ENCODE measurements around the gene ZNF197. TPM values are rescaled to one million over a fixed set of nuclear protein-coding genes. Genes with fewer than 3 reads are reported as not detected.

The ZNF197 gene
- total RNA-seq, 1 experiment from 2014 or later = 17.5 TPM

DNA sequence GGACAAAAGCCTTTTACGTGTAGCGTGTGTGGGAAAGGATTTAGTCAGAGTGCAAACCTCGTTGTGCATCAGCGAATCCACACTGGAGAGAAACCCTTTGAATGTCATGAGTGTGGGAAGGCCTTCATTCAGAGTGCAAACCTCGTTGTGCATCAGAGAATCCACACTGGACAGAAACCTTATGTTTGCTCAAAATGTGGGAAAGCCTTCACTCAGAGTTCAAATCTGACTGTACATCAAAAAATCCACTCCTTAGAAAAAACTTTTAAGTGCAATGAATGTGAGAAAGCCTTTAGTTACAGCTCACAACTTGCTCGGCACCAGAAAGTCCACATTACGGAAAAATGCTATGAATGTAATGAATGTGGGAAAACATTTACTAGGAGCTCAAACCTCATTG lies 34.2 kb downstream of the ZNF197 start:
- H3K27ac ChIP-seq (ENCODE audit: insufficient read length, low read depth, low read length) = no peak overlapping the region
- Mint-ChIP-seq H3K27ac (no peak overlapping the region), H3K4me3 (no peak overlapping the region), H3K36me3 (ENCODE audit: insufficient read depth in 1 of 3, low read depth in 3 of 3) (peaks cover 62 to 73% (median 66%) of the 10 kb centered on the region in 3 experiments), H3K27me3 (ENCODE audit: low read depth) (no peaks in the 10 kb centered on the region), H3K4me1 (no peaks in the 10 kb centered on the region), H3K9me3 (peaks cover 0 to 10% of the 10 kb centered on the region in 2 experiments; a peak in 4 of 5 replicates)
- no peak overlapping the region for H3K56ac ChIP-seq (ENCODE audit: insufficient read length, low read depth, low read length)
- H3K4ac ChIP-seq (ENCODE audit: low read depth, low read length) = no peak overlapping the region
- no peak overlapping the region for H4K8ac ChIP-seq (replicated peaks; ENCODE audit: insufficient read length, low read depth, low read length)
- no peak for DNase-seq
- H2AFZ ChIP-seq (ENCODE audit: low read length) = no peak overlapping the region
- H4K91ac ChIP-seq (ENCODE audit: insufficient read length, low read depth, low read length) = no peak overlapping the region
- H3K4me1 ChIP-seq (ENCODE audit: insufficient read depth, low read length) = no peaks in the 10 kb centered on the region
- no peak overlapping the region for H3K18ac ChIP-seq (ENCODE audit: insufficient read length, low read depth, low read length)
- no peak overlapping the region for H4K5ac ChIP-seq (ENCODE audit: insufficient read length, low read depth, low read length)
- no peaks in the 10 kb centered on the region for H3K23me2 ChIP-seq (ENCODE audit: insufficient read length, low read depth, low read length, poor library complexity, severe bottlenecking)
- H2BK12ac ChIP-seq (ENCODE audit: insufficient read length, low read depth, low read length) = no peak overlapping the region
- no peak overlapping the region for H2BK20ac ChIP-seq (ENCODE audit: low read depth, low read length, poor library complexity, severe bottlenecking)
- no peaks in the 10 kb centered on the region for H4K20me1 ChIP-seq (ENCODE audit: control insufficient read depth, insufficient read depth, insufficient read length)
- no peaks in the 10 kb centered on the region for H3K9me3 ChIP-seq (ENCODE audit: control insufficient read depth, low read depth, low read length)
- H3T11ph ChIP-seq (ENCODE audit: low read length) = no peak overlapping the region
- H3K14ac ChIP-seq (ENCODE audit: insufficient read depth, low read length) = no peak overlapping the region
- H2AK5ac ChIP-seq (ENCODE audit: insufficient read length, low read length) = no peak overlapping the region
- no peak overlapping the region for H3K23ac ChIP-seq (ENCODE audit: insufficient read length, low read depth, low read length)
- no peaks in the 10 kb centered on the region for H3K79me2 ChIP-seq (ENCODE audit: insufficient read depth, low read length)
- H3K4me2 ChIP-seq (ENCODE audit: insufficient read depth, insufficient read length, low read length) = no peak overlapping the region
- no peak overlapping the region for H2BK120ac ChIP-seq (ENCODE audit: low read depth, low read length, poor library complexity, severe bottlenecking)
- no peak overlapping the region for H2BK5ac ChIP-seq (ENCODE audit: insufficient read length, low read length)
- H3K9ac ChIP-seq (ENCODE audit: extremely low read depth, insufficient read length, low read length) = no peak overlapping the region
- no peak for TF ChIP-seq CTCF (conservative IDR thresholded peaks at IDR 0.05)
- H3K27me3 ChIP-seq (ENCODE audit: insufficient read depth, low read length) = no peaks in the 10 kb centered on the region
- no CpG with 5 or more reads among the region's 7 CpGs for WGBS (ENCODE audit: extremely low coverage, insufficient read length, low lambda C conversion rate)
- H3K79me1 ChIP-seq (ENCODE audit: insufficient read depth, low read depth, low read length, poor library complexity, severe bottlenecking) = no peaks in the 10 kb centered on the region
- H2BK15ac ChIP-seq (ENCODE audit: low read depth, low read length) = no peak overlapping the region

All from H9 (cell line).